Measurements from ENCODE around the gene RGMA.
"Not testable (repeated sequence)": the region's sequence is repeated elsewhere in the genome, so short reads cannot be mapped to it uniquely, and the experiment has no call there.

Gene RGMA

DNA sequence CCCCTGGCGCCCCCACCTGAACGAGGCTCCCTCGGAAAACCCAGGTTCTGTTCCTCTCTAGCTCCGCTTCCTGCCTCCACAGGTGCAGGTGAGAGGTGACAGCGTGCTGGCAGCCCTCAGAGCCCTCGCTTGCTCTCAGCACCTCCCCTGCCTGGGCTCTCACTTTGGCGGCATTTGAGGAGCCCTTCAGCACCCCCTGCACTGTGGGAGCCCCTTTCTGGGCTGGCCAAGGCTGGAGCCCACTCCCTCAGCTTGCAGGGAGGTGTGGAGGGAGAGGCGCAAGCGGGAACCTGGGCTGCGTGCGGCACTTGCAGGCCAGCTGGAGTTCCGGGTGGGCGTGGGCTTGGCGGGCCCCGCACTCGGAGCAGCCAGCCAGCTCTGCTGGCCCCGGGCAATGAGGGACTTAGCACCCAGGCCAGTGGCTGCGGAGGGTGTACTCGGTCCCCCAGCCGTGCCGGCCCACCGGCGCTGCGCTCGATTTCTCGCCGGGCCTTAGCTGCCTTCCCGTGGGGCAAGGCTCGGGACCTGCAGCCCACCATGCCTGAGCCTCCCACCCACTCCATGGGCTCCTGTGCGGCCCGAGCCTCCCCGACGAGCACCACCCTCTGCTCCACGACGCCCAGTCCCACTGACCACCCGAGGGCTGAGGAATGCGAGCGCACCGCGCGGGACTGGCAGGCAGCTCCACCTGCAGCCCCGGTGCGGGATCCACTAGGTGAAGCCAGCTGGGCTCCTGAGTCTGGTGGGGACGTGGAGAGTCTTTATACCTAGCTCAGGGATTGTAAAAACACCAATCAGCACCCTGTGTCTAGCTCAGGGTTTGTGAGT is 57.2 kb downstream of the RGMA start:
- not testable (repeated sequence) for DNase-seq

DNA sequence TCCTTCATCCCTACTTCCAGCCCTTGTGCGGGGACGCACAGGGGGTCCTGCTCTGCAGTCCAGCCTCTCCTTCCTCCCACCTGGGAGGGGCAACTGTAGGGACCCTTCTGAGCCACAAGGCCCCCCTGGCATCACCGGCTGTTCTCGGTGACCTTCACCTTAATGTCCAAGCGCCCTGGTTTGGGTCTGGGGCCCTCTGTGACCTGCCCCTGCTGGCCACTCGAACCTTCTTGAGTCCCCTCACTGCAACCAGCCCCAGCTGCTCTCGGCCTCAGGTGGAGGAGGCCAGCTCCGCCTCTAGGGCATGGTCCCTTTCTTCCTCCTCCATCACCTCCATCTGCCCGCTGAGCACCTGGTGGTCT is 57.9 kb downstream of the RGMA start:
- DNase-seq = no peak

DNA sequence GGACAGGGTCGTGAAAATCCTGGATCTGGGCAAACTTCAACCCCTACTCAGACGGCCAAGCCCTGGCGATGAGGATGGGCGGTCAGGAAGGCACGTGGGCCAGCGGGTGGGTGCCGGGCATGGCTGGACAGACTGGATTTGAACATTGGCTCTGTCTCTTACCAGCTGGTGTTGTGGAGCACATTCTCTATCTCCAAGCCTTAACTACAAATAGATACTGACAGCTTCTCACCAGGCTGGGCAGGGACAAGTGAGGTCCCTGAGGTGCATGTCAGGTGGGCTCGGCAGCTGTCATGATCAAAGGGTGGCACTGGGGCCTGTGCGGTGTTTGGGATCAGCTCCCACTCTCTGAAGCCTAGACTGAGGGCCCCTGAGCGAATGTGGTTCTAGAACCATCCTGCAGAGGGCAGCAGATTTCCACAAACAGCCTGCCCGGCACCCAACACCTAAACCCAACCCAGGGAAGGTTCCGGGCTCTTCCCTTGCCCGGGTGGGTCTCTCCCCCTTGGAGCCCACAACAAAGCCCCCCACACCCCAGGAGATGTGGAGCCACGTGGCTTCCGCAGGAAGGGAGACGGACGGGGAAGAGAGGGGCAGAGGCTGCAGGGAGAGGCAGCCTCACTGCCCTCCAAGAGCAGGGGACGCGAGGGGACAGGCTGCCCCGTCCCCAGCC is 58.4 kb downstream of the RGMA start:
- DNase-seq = peak; percentile 58 to 64

DNA sequence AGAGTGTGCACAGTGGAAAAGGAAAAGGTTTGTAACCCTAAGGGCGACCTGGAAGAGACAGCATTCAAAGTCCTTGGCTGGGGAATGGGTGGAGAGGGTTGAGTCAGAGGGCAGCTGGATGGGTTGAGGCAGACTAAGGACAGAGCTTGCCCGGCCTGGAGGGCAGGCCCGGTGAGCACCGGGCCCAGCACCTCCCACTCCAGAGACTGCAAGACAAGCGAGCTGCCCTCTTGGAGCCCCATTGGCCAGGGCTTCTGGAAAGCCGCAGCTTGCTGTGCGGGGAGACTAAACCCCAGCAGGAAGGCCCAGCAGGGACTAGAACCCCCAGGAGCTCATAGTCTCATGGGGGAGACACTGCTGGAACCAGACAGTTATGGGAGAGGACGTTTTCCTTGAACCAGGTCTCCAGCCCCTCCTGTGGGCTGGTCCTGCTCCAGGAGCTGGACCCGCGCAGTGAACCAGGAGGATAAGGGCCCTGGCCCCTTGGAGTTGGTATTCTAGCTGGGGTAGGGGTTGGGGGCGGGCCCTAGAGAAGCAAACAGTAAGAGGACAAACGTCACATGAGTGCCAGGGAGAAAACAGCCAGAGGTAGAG is 59.1 kb downstream of the RGMA start:
- no peak for DNase-seq

DNA sequence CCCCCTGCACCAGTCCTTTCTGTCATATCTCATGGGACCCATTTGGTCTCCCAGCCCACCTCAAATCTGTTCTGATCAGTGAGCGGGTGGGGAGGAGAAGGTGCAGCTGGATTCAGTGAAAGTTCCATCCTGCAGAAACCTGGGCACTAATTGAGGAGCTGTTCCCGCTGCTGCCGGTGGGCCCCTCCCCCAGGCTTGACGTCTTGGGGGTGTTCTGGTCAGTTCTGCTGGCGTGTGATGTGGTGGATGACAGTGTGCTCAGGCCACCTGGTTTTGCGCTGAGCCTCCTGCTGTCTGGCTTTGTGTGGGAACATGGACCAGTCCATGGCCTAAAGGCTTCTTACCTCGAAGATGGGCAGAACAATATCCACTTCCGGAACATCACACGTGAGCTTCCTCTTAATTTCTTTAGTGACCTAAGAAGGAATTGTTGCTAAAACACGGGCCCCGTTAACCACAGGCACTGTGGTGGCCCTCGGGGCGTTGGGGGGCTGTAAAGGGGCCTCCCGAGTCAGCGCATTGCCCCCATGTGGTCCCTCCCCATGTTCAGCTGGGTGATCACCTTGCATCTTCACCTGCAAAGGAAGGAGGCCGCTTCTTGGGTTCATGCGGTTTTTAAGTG is 59.7 kb downstream of the RGMA start:
- no peak for DNase-seq

DNA sequence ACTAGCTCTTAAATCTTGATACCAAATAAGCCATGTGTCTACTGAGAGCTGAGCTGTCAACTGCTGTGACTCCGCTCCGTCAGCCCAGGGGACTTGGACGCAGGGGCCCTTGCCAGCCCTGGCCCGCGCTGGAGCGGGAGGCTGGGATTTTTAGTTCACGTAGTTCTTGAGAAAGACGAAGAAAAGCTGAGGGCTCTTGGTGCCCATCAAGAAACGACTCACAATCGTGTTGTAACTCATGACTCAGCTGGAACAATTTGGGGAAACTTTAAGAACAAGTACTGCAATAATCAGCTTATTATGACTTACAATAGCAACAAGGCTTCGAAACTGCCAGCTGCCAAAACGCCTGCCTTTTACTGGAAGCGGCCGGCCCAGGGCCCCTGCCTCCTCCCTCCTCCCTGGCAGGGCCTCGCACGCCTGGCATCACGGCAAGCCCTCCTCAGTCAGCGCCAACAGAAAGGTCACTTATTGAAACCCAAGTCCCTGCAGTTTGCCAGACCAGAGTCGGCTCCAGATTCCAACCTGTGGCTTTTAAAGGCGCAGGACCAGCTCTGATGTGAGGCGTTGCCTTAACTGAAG is 60.3 kb downstream of the RGMA start:
- DNase-seq = no peak

DNA sequence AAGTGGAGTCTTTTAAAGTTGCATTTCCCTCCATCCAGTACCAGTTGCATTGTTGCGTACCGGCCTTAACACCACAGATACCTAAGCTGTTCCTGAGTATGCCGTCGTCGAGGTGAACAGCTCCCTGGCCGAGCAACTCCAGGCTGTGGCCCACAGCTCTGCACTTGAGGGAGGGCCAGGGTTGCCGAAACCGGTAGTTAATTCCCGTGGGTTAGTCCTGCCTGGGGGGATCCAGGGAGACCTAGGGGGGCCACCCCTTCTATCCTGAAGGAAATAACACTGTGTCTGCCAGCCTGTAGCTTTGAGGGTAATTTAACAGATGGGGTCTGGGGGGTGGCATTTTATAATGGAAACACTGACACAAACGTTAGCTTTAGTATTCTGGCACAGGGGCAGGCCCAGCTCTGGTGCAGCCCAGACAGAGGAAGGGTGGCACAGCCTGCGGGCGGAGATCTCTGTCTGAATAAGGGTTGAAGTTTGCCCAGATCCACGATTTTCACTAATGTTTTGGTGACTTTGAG is 60.8 kb downstream of the RGMA start:
- no peak for DNase-seq

DNA sequence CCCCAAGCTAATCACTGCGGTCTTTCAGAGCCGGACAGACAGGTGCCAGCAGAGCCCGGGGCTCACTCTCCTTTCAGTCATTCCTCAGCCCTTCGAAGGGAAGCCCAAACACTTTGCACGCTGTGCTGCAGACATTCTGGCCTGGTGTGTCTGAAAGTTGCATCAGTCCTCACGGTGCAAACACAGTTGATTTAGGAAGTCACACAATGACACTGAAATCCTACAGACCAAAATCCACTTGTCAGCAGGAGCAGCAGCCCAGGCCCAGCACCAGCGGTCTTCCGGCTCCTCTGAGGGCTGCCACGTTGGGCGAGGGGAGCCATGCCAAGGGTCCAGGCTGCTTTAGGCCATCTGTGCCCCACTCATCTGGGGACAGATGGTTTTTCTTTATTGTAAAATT is 61.6 kb downstream of the RGMA start:
- DNase-seq = no peak

DNA sequence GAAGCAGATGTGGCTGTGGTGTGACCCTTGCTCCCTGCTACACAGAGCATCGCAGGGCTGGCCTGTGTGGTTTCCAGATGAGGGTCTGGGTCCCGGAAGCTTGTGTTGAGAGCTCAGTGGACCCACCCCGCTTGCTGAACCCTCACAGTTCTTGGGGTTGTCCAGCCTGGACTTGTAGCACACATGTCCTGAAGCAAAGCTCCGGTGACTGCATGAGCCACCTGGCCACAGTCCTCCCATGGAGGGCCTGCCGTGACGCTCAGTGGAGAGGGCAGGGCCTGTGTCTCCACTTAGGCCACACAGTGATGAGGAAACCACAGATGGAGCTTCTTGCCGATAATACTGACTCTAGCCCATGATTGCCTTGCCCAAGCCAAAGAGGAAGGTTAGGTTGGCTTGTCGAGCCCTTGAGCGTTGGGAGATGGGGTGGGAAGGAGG is 62.6 kb downstream of the RGMA start:
- DNase-seq = no peak

DNA sequence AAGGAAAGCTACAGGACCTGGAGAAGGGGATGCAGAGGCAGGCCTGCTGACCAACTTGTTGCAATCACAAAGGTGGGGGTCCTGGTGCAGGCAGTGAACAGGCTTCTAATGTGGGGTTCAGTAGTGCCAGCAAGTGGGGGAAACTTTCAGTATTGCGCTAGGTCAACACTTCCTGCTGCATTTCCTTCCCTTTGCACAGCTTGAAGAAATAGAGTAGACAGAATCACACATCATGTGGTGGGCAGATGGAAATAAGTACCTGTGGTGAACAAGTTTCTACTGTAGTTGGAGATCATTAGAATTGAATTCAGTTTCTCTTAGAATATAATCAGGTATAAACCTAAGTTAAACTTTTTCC is 63.4 kb downstream of the RGMA start:
- DNase-seq = no peak

DNA sequence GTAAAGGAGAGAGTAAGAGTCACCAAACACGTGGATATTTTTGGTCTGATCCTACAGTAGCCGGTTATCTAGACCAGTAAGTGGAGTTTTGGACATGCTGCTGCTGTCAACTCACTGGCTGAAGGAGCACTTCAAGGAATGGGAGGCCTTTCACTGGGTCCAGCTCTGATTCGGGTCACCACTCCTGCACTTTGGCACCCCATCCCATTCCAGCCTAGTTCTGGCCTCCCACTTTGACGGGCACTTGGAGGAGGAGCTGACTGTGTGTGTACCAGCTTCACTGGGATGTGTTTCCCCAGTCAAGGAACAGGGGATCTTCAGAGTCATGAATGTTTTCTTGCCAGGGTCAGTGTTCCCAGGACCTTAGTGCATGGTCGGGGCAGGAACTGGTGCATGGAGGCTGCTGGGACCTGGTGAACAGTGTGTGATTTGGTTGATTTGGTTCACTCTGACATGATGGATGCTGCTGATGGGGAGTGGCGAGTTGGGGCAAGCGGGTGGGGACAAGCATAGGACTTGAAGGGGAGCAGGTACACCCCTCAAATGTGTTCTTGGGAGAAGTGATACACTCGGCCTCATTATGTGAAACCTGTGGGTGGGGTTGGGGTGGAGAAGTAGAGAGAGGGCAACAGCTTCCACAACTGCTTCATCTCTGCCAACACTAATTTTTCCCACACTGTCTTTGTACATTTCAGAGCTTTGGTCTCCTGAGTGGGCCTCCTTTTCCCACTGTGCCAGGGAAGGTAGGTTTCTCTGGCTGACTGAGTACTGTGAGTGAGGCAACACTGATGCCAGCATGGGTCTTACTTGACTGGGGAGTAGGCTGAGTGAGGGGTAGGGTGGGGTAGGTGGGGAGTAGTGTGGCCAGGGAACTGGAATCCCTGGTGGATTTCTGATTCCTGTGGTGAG is 64.0 kb downstream of the RGMA start:
- DNase-seq = no peak

DNA sequence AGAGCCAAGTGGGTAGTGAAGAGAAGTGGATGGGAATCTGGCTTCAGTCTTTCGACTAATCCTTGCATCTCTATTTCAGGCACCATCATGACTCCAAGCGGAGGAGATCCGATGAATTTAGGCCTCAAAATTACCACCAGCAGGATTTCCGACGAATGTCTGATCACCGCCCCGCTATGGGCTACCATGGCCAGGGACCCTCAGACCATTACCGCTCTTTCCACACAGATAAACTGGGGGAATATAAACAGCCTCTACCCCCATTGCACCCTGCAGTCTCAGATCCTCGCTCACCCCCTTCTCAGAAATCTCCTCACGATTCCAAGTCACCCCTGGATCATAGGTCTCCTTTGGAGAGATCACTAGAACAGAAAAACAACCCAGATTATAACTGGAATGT is 64.7 kb downstream of the RGMA start:
- no peak for DNase-seq

DNA sequence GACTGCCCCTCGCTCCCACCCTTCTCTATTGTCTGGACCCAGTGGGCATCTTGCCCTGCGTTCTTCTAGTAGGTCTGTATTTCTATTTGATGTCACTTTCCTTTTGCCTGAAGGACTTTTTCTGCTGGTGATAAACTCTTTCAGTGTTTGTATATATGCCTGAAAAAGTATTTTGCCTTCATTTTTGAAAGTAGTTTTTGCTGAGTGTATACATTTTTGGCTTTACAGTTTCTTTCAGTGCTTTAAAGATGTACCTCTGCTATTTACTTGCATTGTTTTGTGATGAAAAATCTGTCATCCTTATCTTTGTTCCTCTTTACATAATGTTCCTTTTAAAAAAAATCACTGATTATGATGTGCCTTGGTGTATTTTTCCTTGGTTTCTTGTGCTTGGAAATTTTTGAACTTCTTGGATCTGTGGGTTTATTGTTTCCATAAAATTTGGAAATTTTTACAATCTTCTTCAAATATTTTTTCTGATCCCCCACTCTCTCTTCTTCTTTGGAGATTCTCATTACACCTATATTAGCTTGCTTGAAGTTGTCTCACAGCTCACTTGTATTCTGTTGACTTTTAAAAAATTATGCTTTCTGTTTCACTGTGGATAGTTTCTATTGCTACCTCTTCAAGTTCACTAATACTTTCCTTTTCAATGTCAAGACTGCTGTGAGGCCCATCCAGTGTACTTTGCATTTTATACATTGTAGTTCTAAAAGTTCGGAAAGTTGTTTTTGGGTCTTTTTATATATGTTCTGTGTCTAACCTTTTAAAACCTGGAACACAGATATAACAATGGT is 67.8 kb downstream of the RGMA start:
- no peak for DNase-seq

DNA sequence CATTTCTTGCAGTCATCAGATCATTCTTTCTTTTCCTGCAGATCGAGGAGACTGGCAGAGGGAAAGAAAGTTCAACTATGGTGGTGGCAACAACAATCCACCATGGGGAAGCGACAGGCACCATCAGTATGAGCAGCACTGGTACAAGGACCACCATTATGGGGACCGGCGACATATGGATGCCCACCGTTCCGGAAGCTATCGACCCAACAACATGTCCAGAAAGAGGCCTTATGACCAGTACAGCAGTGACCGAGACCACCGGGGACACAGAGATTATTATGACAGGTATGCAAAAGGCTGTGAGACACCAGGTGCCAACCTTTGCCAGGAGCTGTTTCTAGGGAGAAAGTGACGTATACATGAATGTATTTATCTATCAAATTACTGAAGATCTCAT is 69.0 kb downstream of the RGMA start:
- no peak for DNase-seq

DNA sequence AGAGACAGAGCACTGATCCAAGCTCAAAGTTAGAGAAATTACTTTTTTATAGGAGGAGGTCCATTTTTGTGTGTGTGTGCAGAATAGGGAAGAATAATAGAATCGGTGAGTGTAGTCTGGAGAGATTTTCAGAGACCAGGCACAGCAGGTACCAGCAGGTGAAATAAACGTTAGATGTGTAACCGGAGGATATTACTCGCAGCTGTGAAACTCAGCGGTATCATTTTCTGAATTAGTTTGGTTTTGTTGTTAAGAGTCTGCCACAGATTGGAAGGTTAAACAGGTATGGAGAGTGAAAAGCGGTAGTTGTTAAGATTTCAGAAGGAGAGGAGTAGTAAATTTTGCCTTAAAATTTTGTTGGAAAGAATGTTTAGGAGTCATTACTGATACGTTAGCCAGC is 69.9 kb downstream of the RGMA start:
- no peak for DNase-seq

DNA sequence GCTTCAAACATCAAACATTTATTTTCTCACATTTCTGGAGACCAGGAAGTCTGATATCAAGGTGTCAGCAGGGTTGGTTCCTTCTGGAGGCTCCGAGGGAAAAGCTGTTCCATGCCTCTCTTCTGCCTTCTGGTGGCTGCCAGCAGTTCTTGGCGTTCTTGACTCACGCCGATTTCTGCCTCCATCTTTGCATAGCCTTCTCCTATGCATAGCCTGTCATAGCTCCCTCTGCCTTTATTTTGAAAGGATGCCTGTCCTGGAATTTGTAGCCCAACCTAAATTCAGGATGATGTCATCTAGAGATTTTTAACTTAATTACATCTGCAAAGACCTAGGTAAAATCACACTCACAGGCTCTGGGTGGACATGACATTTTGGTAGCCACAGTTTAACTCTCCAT is 70.4 kb downstream of the RGMA start:
- peak in 1 of 2 experiments; percentile 30 for DNase-seq

DNA sequence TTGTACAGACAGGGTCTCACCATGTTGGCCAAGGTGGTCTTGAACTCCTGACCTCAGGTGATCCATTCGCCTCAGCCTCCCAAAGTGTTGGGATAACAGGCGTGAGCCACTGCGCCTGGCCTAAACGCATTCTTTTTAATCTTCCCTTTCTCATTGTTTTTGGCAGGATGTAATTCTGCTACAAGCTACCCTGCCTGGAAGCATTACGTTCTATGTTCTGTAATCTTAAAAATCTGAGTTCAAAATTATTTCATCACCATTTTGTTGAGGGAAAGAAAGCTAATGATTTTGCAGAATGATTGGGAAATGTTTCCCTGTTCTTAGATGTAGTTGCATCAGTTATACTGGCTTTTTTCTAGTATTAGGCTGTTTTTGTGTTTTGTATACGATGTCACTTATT is 71.5 kb downstream of the RGMA start:
- DNase-seq = no peak

DNA sequence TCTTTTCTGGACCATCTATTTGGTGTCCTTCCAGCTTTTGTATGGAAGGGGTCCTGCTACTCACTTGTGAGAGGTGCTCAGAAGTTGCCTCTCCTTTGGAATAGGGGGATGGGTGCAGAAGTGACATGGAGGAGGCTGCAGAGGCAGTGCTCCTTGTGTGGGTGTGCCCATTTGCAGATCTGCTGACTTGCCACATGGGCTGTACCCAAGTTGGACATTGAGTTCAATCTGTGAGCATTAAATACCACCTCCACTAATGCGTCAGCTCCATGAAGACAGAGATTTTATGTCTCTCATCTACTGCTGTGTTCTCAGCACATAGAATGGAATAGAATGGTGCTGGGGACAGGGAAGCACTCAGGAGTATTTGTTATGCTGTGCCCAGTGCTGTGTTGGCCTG is 76.2 kb downstream of the RGMA start:
- DNase-seq = no peak

DNA sequence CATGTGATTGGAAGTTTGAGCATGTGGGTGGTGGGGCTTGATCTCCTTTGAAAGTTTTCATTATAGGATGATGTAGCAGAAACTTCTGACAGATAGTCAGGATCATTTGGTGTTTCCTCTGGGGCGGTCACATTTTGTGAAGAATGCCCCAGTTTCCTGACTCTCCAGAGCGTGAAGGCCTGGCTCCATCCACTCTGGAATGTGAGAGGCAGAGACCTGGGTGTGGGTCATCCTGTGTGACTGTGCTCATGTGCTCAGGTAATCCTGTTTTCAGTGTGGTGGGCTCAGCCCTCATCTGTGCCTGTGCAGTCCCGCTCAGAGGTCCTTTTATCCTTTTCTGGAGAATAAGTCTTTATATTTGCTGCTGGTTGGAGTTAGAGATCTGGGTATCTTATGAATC is 81.0 kb downstream of the RGMA start:
- no peak for DNase-seq

DNA sequence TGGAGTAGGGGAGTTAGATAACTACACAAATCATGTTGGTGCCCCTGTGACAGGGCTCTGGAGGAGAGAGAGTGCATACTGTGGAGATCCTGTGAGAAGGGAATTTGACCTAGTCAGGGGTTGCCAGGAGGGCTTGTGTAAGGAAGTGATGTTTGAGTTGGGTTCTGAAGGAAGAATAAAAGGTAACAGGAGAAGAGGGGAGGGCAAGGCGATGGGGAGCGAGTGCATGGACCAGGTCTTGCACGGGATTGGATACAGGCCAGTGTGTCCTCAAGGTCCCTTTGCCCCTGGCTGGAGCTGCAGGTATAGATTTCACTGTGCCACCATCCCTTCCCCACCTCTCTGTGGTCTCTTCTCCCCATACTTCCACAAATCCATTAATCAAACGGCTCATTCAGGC is 83.9 kb downstream of the RGMA start:
- no peak for DNase-seq

DNA sequence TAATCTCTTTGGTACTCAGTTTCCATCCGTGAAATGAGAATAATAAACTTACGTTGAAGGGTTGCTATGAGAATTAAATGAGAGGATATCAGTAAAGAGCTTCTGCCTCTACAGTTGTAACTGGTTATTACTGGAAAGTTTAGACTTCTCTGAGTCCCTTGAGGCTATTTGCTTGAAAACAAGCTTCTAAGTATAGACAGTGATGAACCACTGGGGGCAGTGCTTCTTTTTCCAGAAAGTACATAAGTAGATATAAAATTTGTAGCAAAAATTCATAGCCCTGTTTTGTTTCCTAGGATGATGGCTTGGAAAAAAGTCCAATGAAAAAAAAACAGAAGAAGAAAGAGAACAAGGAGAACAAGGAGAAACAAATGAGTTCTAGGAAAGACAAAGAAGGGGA is 87.1 kb downstream of the RGMA start:
- no peak for DNase-seq
